Retinal pigment epithelial cell (primary cell): Measurements from ENCODE around the gene EME2.

Source experiments
- DNase-seq: peaks from one replicate; pipeline ENCODE4 v3.0.0-alpha.2; 2010; ENCODE audit warnings: low read depth
- H3K4me3 ChIP-seq: 2 replicates; pipeline ENCODE4 v1.5.1; 2011; ENCODE audit warnings: mild to moderate bottlenecking, low read length, control low read depth, moderate library complexity
- TF ChIP-seq, protein P1 (sequence below): conservative IDR thresholded peaks from 2 replicates; pipeline ENCODE4 v1.5.1; 2011; ENCODE audit warnings: low read depth, low read length, control low read depth, inconsistent platforms

The EME2 gene

DNA sequence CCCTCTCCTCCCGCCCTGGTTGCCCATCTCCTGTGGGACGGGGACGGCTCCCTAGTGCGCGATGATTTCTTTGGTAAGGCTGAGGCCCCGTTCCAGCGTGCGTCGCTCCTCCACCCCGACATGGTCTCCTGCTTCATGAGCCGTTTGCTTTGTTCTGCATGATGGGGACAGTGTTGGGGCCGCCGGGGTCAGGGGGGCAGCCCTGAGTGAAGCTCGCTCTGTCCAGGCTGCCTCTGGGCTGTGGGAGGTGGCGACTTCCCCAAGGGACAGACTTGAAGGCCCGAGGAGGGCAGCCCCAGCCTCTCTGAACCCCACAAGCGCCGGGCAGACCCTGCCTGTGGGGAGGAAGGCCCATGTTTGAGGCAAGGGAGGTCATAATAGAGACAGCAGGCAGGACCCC, 13.7 kb upstream of the EME2 start:
- no peak overlapping the region for H3K4me3 ChIP-seq
- TF ChIP-seq, protein P1, sequence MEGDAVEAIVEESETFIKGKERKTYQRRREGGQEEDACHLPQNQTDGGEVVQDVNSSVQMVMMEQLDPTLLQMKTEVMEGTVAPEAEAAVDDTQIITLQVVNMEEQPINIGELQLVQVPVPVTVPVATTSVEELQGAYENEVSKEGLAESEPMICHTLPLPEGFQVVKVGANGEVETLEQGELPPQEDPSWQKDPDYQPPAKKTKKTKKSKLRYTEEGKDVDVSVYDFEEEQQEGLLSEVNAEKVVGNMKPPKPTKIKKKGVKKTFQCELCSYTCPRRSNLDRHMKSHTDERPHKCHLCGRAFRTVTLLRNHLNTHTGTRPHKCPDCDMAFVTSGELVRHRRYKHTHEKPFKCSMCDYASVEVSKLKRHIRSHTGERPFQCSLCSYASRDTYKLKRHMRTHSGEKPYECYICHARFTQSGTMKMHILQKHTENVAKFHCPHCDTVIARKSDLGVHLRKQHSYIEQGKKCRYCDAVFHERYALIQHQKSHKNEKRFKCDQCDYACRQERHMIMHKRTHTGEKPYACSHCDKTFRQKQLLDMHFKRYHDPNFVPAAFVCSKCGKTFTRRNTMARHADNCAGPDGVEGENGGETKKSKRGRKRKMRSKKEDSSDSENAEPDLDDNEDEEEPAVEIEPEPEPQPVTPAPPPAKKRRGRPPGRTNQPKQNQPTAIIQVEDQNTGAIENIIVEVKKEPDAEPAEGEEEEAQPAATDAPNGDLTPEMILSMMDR = no peak
- no peak for DNase-seq

DNA sequence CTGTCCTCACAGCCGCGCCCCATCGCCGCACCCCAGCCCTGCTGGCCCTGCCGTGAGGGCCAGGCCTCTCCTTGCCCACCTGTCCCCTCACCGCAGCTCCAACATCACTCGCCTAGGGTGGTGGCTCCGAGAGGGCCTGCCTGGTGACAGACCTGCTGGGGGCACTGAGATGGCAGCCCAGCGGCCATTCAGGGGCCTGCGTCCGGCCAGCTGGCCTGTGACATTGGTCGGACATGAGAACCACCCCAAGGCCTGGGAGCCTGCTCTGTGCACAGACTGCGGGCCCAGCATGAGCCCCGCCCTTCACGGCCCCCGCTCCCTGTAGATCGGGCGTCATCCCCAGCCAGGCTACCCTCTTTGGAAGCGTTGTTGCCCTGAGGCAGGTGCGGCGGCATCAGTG, 13.1 kb upstream of the EME2 start:
- no peak for DNase-seq
- H3K4me3 ChIP-seq = no peak overlapping the region
- TF ChIP-seq, protein P1 = no peak

DNA sequence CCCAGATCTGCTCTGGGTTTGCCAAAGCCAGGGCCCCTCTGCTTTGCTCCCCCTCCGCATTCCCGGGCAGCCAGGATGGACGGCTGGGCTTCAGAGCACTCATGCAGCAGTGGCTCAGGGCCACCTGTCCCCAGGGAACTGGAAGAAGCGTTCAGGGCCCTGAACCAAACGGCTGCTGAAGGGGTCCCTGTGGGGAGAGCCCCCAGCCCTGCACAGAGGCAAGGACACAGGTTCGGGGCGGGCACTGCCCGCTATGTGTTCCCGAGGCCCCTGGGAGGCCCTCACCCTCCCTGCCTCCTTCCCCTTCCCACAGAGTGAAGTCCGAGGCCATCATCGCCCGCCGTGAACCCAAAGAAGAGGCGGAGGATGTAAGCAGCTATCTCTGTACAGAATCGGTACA, 11.7 kb upstream of the EME2 start:
- DNase-seq = no peak
- H3K4me3 ChIP-seq = no peak overlapping the region
- TF ChIP-seq, protein P1 = no peak

DNA sequence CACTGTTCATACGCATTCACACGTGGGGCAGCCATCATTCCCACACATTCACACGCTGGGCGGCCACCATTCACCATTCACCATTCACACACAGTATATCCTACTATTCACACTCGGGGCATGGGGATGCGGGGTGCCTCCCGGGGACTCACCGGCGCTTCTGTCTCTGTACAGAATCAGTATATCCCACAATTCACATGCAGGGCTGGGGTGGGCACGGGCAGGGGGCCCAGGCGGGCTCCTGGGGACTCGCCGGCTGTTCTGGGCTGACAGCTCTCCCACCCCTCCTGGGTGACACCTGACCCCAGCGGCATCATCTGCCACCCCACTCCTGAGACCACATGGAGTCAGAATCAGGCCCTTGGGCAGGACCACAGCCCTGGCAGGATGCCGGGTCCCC, 10.9 kb upstream of the EME2 start:
- TF ChIP-seq, protein P1 = no peak
- no peak overlapping the region for H3K4me3 ChIP-seq
- DNase-seq = no peak

DNA sequence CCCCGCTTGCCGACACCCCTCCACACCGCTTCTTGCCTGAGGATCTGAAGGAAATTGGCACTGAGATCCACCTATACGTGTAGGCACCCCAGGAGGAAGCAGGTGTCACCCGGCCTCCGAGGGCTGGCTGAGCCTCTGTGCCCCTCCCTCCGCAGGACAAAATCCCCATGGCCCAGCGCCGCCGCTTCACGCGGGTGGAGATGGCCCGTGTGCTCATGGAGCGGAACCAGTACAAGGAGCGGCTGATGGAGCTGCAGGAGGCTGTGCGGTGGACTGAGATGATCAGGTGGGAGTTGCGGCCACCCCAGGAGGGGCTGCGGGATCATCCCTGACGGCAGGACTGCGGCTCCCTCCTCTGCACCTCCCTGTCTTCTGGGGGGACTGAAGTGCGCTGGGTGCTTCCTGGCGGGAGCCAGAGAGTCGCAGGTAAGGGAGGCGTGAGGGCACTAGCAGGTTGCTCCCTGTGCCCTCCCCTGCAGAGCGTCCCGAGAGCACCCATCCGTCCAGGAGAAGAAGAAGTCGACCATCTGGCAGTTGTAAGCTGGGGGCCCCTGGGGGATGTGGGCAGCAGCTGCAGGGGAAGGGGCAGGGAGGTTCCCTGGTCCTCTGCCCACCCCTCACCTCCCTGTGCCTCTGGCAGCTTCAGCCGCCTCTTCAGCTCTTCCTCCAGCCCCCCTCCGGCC, 10.3 kb upstream of the EME2 start:
- no peak for DNase-seq
- no peak overlapping the region for H3K4me3 ChIP-seq

DNA sequence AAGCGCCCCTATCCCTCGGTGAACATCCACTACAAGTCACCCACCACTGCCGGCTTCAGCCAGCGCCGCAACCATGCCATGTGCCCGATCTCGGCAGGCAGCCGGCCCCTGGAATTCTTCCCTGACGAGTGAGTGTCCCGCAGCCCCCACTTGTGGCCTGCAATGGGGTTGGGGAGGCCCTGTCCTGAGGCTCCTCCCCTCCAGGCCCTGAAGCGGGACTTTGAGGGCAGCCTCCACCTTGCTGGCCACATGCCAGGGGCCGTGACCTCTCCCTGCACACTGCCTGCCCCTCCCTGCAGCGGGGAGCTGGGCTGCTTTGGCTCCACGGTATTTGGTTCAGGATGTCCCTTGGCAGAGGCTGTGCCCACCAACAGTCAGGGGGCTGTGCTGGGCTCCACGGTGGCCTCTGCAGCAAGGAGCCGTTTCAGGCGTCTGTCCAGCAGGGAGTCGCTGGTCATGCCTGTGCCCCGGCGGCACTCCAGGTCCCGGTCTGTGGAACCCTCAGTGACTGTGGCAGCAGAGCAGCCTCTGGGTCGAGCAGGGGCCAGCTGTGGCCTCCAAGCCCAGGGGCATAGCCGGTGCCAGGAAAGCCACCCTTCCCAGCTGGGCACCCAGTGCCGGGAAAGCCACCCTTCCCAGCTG, 9.6 kb upstream of the EME2 start:
- no peak overlapping the region for H3K4me3 ChIP-seq
- TF ChIP-seq, protein P1 = no peak

More for the DNA sequence above, 10.3 kb upstream of the EME2 start:
- TF ChIP-seq, protein P1 = no peak

More for the DNA sequence above, 9.6 kb upstream of the EME2 start:
- DNase-seq = no peak
